Endothelial cell of umbilical vein (primary cell): ENCODE results near the gene BCAS3.

ENCODE experiments used
- CTCF ChIP-seq, 2 donors: IDR thresholded peaks; 1 replicate in 1 of 2; 2 replicates in 1 of 2; pipeline ENCODE4 v1.5.1; 2011; ENCODE audit warnings: low read length in 2 of 2, mild to moderate bottlenecking in 2 of 2, moderate library complexity in 2 of 2, control low read depth in 1 of 2, inconsistent platforms in 1 of 2, low read depth in 1 of 2; ENCODE audit not compliant: insufficient read depth in 1 of 2; ENCODE audit errors: extremely low read depth in 1 of 2
- EZH2 ChIP-seq: IDR thresholded peaks from 2 replicates; pipeline ENCODE4 v1.6.1; 2012; ENCODE audit warnings: borderline replicate concordance, low read depth, mild to moderate bottlenecking, moderate library complexity, low read length, inconsistent platforms; ENCODE audit not compliant: severe bottlenecking
- GATA2 ChIP-seq: IDR thresholded peaks from 2 replicates; pipeline ENCODE4 v1.7.0; 2011; ENCODE audit warnings: low read depth, mild to moderate bottlenecking, moderate library complexity, mixed read lengths, low read length; ENCODE audit not compliant: insufficient read length, insufficient read depth
- JUN ChIP-seq: IDR thresholded peaks from 2 replicates; pipeline ENCODE4 v1.6.1; 2011; ENCODE audit warnings: borderline replicate concordance, low read depth; ENCODE audit not compliant: insufficient read length, insufficient read depth
- MAX ChIP-seq: IDR thresholded peaks from 2 replicates; pipeline ENCODE4 v1.6.1; 2011; ENCODE audit not compliant: insufficient read depth, insufficient read length
- MYC ChIP-seq: IDR thresholded peaks from one replicate; pipeline ENCODE4 v1.6.1; 2011; ENCODE audit warnings: mild to moderate bottlenecking, low read depth, low read length
- POLR2A ChIP-seq: IDR thresholded peaks from 2 replicates; pipeline ENCODE4 v1.6.1; 2012; ENCODE audit warnings: low read depth, mild to moderate bottlenecking, control low read depth, low read length
- POLR2AphosphoS5 ChIP-seq: IDR thresholded peaks from 2 replicates; pipeline ENCODE4 v1.6.1; 2012; ENCODE audit warnings: low read depth, mild to moderate bottlenecking, control low read depth, low read length, moderate library complexity; ENCODE audit not compliant: insufficient read depth

- no peak for TF ChIP-seq CTCF (IDR thresholded peaks at IDR 0.05; ENCODE audit: extremely low read depth in 1 of 2, insufficient read depth in 1 of 2, low read depth in 1 of 2, low read length in 2 of 2)
- TF ChIP-seq MAX = no peak
- TF ChIP-seq POLR2A = no peak
- no peak for TF ChIP-seq EZH2
- no peak for TF ChIP-seq POLR2AphosphoS5
- no peak for TF ChIP-seq GATA2
- TF ChIP-seq JUN = no peak
- no peak for TF ChIP-seq MYC
These were observed 456.2 kb downstream of the BCAS3 start for GRCh38 chr17:61133853-61134252.
